Ovary (tissue), 3 donors: ENCODE data around the gene RNF123.

Experiments
- CTCF ChIP-seq, 3 donors: fragments of 450-650 bp in 2 of 3; fragments of 200-600 bp in 1 of 3; IDR thresholded peaks; one replicate each; pipeline versions ENCODE4 v1.5.1 to v1.8.0; 2016 to 2022; ENCODE audit warnings: antibody characterized with exemption in 3 of 3, mild to moderate bottlenecking in 1 of 3
- EP300 ChIP-seq: sonication (generic); formaldehyde crosslinking; IDR thresholded peaks from one replicate; pipeline ENCODE4 v1.6.1; 2017; ENCODE audit warnings: antibody characterized with exemption
- POLR2A ChIP-seq: fragments of 450-650 bp; IDR thresholded peaks from one replicate; pipeline ENCODE4 v1.6.1; 2017; ENCODE audit warnings: antibody characterized with exemption, mild to moderate bottlenecking, moderate library complexity
- donor health status: DM: no; HTN: no; CAD: no.

DNA sequence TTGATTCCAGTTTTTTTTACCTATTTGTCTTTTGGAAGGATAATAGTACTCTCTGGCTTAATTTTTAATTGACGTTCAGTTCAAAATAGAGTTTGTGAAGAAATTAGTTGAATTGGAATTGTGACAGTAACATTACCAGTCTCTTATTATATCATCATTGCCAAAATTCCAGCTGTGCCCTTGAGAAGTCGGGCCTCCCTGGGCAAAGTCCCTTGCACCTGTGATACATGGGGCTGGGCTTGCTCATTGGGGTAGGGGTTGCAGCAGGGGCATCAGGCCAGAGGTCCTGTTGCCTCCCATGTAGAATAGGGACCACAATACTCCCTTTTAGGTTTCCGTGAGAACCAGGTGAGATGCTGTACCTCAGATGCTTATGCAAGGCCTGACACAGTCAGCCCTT, 43.1 kb upstream of the RNF123 start:
- TF ChIP-seq CTCF (IDR thresholded peaks at IDR 0.05), result no peak
- TF ChIP-seq POLR2A, result no peak
- TF ChIP-seq EP300, result no peak
